Fibroblast of lung (primary cell): ENCODE measurements around the gene CLTCL1. TPM values are rescaled to one million over a fixed set of nuclear protein-coding genes. Genes with fewer than 3 reads are reported as not detected.

ENCODE experiments used
- DNase-seq, 2 donors: peaks; one replicate each; pipeline versions ENCODE4 v3.0.0 to v3.0.0-alpha.2; 2010; ENCODE audit warnings: low read depth in 2 of 2
- H2AFZ ChIP-seq: 2 replicates; pipeline ENCODE4 v1.5.1; 2012; ENCODE audit warnings: low read length, control low read depth, inconsistent platforms
- H3K27ac ChIP-seq: 2 replicates; pipeline ENCODE4 v1.5.1; 2011; ENCODE audit warnings: low read length, control low read depth; ENCODE audit not compliant: insufficient read depth
- H3K27me3 ChIP-seq: 2 replicates; pipeline ENCODE4 v1.5.1; 2011; ENCODE audit warnings: mild to moderate bottlenecking, low read length; ENCODE audit not compliant: control insufficient read depth, insufficient read depth
- H3K36me3 ChIP-seq: 2 replicates; pipeline ENCODE4 v1.5.1; 2011; ENCODE audit warnings: low read length; ENCODE audit not compliant: control insufficient read depth, insufficient read depth
- H3K4me1 ChIP-seq: 2 replicates; pipeline ENCODE4 v1.5.1; 2011; ENCODE audit warnings: low read length; ENCODE audit not compliant: control insufficient read depth, insufficient read depth; ENCODE audit errors: extremely low read depth
- H3K4me2 ChIP-seq: 2 replicates; pipeline ENCODE4 v1.5.1; 2011; ENCODE audit warnings: low read length, control low read depth; ENCODE audit not compliant: insufficient read depth; ENCODE audit errors: extremely low read depth
- H3K4me3 ChIP-seq, 4 experiments: fragments of 200-600 bp in 1 of 4; sonication (generic) in 1 of 4; replicated peaks in 1 of 4; 2 replicates each; pipeline ENCODE4 v1.5.1; 2011 to 2016; ENCODE audit warnings: low read length in 4 of 4, low read depth in 3 of 4, mild to moderate bottlenecking in 3 of 4, control low read depth in 2 of 4, inconsistent platforms in 1 of 4, mixed read lengths in 1 of 4; ENCODE audit not compliant: insufficient read depth in 1 of 4; ENCODE audit errors: control extremely low read depth in 1 of 4
- H3K79me2 ChIP-seq: 2 replicates; pipeline ENCODE4 v1.5.1; 2012; ENCODE audit warnings: mild to moderate bottlenecking, low read length, inconsistent platforms; ENCODE audit not compliant: control insufficient read depth, insufficient read depth
- H3K9ac ChIP-seq: 2 replicates; pipeline ENCODE4 v1.5.1; 2011; ENCODE audit warnings: mild to moderate bottlenecking, low read length, control low read depth; ENCODE audit not compliant: insufficient read depth
- H3K9me3 ChIP-seq: 2 replicates; pipeline ENCODE4 v1.5.1; 2012; ENCODE audit warnings: low read depth, low read length; ENCODE audit not compliant: control insufficient read depth, insufficient read depth
- H4K20me1 ChIP-seq: 2 replicates; pipeline ENCODE4 v1.5.1; 2011; ENCODE audit warnings: low read length; ENCODE audit not compliant: control insufficient read depth, insufficient read depth; ENCODE audit errors: extremely low read depth
- CTCF ChIP-seq, 2 donors: IDR thresholded peaks in 1 of 2; conservative IDR thresholded peaks in 1 of 2; 1 replicate in 1 of 2; 2 replicates in 1 of 2; pipeline ENCODE4 v1.5.1; 2011 to 2012; ENCODE audit warnings: low read length in 2 of 2, control low read depth in 1 of 2, inconsistent platforms in 1 of 2, low read depth in 1 of 2, mild to moderate bottlenecking in 1 of 2
- EZH2 ChIP-seq: IDR thresholded peaks from 2 replicates; pipeline ENCODE4 v1.5.1; 2012; ENCODE audit warnings: low read length, control low read depth, mild to moderate bottlenecking; ENCODE audit errors: missing control alignments
- polyA plus RNA-seq, 2 donors: library from polyadenylated mRNA; depleted of rRNA in 1 of 2; stranded (reverse) in 1 of 2; unstranded in 1 of 2; fragments of >200 nt; gene quantifications; 2 replicates each; pipeline ENCODE4 v1.2.1, GENCODE V29; 2011 to 2012; ENCODE audit warnings: missing spikeins in 1 of 2
- total RNA-seq: library from RNA; depleted of rRNA; stranded (reverse); fragments of >200 nt; gene quantifications from 2 replicates; pipeline ENCODE4 v1.2.1, GENCODE V29; 2014

Gene CLTCL1
- total and polyA plus RNA-seq, 2 donors (not counting 1 experiment from before 2014, with no cell fraction given) = 6.5 to 13.4 TPM

- TF ChIP-seq EZH2 = no peak
- TF ChIP-seq CTCF (conservative IDR thresholded peaks at IDR 0.05 in 1 of 2, IDR thresholded peaks at IDR 0.05 in 1 of 2; ENCODE audit: low read depth in 1 of 2, low read length in 2 of 2) = no peak
- no peak overlapping the region for H3K4me2 ChIP-seq
These were observed 68.4 kb downstream of the CLTCL1 start for GRCh38 chr22:19223110-19223509.

GRCh38 chr22:19222242-19223005 is 69.1 kb downstream of the CLTCL1 start:
- Histone ChIP-seq H3K4me2 (no peak overlapping the region), H3K4me1 (no peaks in the 10 kb centered on the region), H3K36me3 (peaks cover 2% of the 10 kb centered on the region), H3K4me3 (no peak overlapping the region), H3K79me2 (no peaks in the 10 kb centered on the region), H3K27ac (no peak overlapping the region), H3K9ac (no peak overlapping the region), H3K27me3 (no peaks in the 10 kb centered on the region), H3K9me3 (no peaks in the 10 kb centered on the region), H2AFZ (no peak overlapping the region), H4K20me1 (no peaks in the 10 kb centered on the region)
- DNase-seq = no peak
- TF ChIP-seq CTCF (conservative IDR thresholded peaks at IDR 0.05 in 1 of 2, IDR thresholded peaks at IDR 0.05 in 1 of 2; ENCODE audit: low read depth in 1 of 2, low read length in 2 of 2) = no peak
- no peak for TF ChIP-seq EZH2

More at GRCh38 chr22:19223110-19223509, 68.4 kb downstream of the CLTCL1 start:
- no peak overlapping the region for H3K4me3 ChIP-seq
- no peaks in the 10 kb centered on the region for H3K27me3 ChIP-seq
- peaks cover 2% of the 10 kb centered on the region for H3K36me3 ChIP-seq
- H2AFZ ChIP-seq = no peak overlapping the region
- no peaks in the 10 kb centered on the region for H3K4me1 ChIP-seq
- H3K9ac ChIP-seq = no peak overlapping the region
- no peaks in the 10 kb centered on the region for H4K20me1 ChIP-seq
- no peak overlapping the region for H3K27ac ChIP-seq
- H3K79me2 ChIP-seq = no peaks in the 10 kb centered on the region
- no peak for DNase-seq
- H3K9me3 ChIP-seq = no peaks in the 10 kb centered on the region

- no peaks in the 10 kb centered on the region for H3K79me2 ChIP-seq
- no peaks in the 10 kb centered on the region for H4K20me1 ChIP-seq
- H3K9ac ChIP-seq = no peak overlapping the region
- H3K27ac ChIP-seq = no peak overlapping the region
- H3K27me3 ChIP-seq = no peaks in the 10 kb centered on the region
- H3K36me3 ChIP-seq = peaks cover 2% of the 10 kb centered on the region
- H3K4me3 ChIP-seq = no peak overlapping the region
- H3K4me2 ChIP-seq = no peak overlapping the region
- H3K4me1 ChIP-seq = no peaks in the 10 kb centered on the region
- no peak for DNase-seq
- H3K9me3 ChIP-seq = no peaks in the 10 kb centered on the region
- TF ChIP-seq CTCF (conservative IDR thresholded peaks at IDR 0.05 in 1 of 2, IDR thresholded peaks at IDR 0.05 in 1 of 2; ENCODE audit: low read depth in 1 of 2, low read length in 2 of 2) (no peak), EZH2 (no peak)
- no peak overlapping the region for H2AFZ ChIP-seq
These were observed 70.7 kb downstream of the CLTCL1 start for GRCh38 chr22:19220867-19221266.
